22Rv1 (cell line): ENCODE measurements around the gene ZNF436.
"Not testable (repeated sequence)": the region's sequence is repeated elsewhere in the genome, so short reads cannot be mapped to it uniquely, and the experiment has no call there.

Source experiments
- H3K27ac ChIP-seq: fragments of 450-650 bp; 2 replicates; pipeline ENCODE4 v1.5.1; 2017
- CTCF ChIP-seq: fragments of 450-650 bp; IDR thresholded peaks from 2 replicates; pipeline ENCODE4 v1.5.1; 2017; ENCODE audit warnings: mild to moderate bottlenecking
- ZFX ChIP-seq: fragments of 450-650 bp; IDR thresholded peaks from 2 replicates; pipeline ENCODE4 v1.6.1; 2017; ENCODE audit warnings: antibody characterized with exemption, borderline replicate concordance

ZNF436 gene

GRCh38 chr1:23330846-23331245 is 38.8 kb downstream of the ZNF436 start:
- H3K27ac ChIP-seq: no peak overlapping the region
- TF ChIP-seq CTCF (no peak), ZFX (no peak)

- no peak overlapping the region for H3K27ac ChIP-seq
- no peak for TF ChIP-seq CTCF
- TF ChIP-seq ZFX: no peak
Measured at GRCh38 chr1:23325393-23325792, 44.2 kb downstream of the ZNF436 start.

- H3K27ac ChIP-seq: no peak overlapping the region
- TF ChIP-seq ZFX: no peak
- no peak for TF ChIP-seq CTCF
Measured at GRCh38 chr1:23322770-23323169, 46.9 kb downstream of the ZNF436 start.

GRCh38 chr1:23310280-23310679 is 59.4 kb downstream of the ZNF436 start:
- H3K27ac ChIP-seq: not testable (repeated sequence)
